NCI-H510A treated with DMSO at 0.1 percent for 48 hours (cell line): ENCODE results near the gene INSRR.

Source experiments
- DNase-seq: peaks from one replicate; lab custom pipeline; 2025; lab: John Stamatoyannopoulos, UW

The INSRR gene

DNA sequence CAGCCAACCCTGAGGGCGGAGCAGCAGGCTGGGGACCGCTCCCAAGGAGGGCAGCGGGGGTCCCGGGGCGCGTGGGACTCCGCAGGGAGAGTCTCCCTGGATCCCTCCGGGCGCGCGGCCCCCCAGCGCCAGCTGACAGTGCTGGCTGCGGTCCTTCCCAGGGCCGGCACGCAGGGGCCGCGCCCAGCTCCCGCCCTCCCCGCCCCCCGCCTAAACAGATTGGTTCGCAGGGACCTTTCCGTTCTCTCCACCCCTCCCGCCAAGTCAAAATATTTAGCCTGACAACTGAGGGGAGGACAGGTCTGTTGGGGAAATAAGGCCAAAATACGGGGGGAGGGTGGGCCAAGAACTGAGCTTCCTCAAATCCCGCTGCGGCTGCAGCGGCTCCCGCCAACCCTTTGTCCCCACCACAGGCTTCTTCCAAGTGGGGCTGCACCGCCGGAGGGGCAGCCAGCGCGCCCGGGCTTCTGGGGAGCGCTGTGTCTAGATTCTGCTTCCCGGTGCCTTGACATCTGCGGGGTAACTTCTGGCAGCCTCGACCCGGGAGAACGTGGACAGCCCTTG, at the start of gene INSRR:
Gene INSRR, minus strand, starts transcription at position 159 of the 564 bp plus-strand sequence. CDS start 496 bp downstream, outside the sequence.
- no peak for DNase-seq

DNA sequence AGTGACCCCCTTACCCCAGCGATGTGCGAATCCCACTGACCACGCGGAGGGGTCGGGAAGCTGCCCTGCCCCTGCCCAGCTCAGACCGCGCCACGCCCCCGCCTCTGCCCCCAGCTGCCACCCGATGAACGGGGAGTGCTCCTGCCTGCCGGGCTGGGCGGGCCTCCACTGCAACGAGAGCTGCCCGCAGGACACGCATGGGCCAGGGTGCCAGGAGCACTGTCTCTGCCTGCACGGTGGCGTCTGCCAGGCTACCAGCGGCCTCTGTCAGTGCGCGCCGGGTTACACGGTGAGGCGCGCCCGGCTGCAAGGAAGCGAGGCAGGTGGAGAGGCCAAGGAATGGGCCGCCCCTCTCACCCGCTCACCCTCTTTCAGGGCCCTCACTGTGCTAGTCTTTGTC, 49.6 kb upstream of the INSRR start:
- DNase-seq, result no peak

GRCh38 chr1:156906206-156906906, 47.4 kb upstream of the INSRR start:
- no peak for DNase-seq

- no peak for DNase-seq
Observed at GRCh38 chr1:156905651-156906050, 46.7 kb upstream of the INSRR start.

DNA sequence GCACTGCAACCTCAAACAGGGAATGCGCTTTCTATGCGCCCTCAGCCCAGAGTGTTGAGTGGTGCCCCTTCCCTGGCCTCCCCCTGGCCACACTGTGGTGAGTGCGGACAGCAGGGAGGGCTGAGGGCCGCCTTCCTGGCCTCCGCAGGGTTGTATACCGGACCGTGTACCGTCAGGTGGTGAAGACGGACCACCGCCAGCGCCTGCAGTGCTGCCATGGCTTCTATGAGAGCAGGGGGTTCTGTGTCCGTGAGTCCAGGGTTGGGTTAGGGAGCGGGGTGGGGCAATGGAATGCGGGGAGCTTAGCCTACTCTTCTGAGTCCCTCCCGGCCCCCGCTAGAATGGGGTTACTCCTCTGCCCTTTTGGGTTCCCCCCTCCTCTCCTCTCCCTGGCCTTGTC, 46.3 kb upstream of the INSRR start:
- DNase-seq, result no peak

- no peak for DNase-seq
Observed at GRCh38 chr1:156904187-156904959, 45.5 kb upstream of the INSRR start.

GRCh38 chr1:156903328-156904091, 44.6 kb upstream of the INSRR start:
- no peak for DNase-seq

GRCh38 chr1:156901966-156902915, 43.3 kb upstream of the INSRR start:
- no peak for DNase-seq

GRCh38 chr1:156901590-156901900, 42.6 kb upstream of the INSRR start:
- no peak for DNase-seq

- no peak for DNase-seq
Observed at GRCh38 chr1:156900896-156901589, 42.1 kb upstream of the INSRR start.

DNA sequence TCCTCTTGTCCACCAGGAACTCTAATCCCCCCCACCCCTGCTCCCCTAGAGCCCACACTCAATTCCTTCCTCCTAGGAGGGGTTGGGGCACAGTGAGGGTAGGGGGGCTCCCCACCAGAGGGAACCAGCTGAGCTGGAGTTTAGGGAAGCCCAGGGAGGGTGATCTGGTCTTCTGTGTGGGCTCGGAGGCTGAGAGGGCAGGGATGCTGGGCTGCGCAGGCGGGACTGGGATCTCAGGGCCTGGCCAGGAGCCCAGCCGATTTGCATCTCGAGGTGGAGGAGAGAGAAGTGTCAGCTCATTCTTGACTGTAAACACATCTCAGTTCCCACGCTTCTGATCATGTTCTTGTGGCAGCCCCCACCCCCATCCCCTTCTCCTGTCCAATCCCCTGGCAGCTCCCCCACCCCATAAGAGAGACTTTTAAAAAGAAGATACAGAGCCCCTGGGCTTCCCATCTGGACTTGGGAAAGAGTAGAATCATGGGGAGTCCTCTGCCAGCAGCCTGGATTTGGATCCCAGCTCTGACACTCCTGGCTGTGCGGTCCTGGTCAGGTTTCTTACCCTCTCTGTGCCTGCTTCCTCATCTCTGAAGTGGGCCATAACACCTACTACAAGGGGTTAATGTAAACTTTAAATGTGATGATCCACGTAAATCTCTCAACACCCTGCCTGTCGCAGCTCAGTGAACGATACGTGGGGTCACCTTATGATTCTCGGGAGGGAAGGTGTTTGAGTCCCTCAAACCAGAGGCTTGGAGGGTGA, 41.2 kb upstream of the INSRR start:
- no peak for DNase-seq

GRCh38 chr1:156898971-156899664, 40.2 kb upstream of the INSRR start:
- no peak for DNase-seq

DNA sequence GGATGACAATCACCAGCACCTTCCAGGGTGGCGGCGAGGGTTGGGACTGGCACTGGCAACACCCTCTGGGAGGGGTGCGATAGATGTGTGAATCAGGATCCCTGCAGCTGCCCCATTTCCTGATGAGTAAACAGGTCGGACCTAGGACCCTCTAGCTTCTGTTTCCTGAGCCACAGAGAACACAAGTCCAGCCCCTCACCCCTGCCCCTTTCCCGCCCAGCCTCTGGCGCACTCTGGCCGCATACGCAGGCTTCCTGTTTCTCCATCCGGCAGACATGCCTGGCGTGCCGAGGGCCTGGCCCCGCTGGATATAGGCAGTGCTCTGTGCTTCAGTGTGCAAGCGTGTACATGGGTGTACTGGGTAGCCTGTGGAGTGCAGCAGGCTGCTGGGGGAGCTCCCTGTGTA, 39.2 kb upstream of the INSRR start:
- no peak for DNase-seq

- DNase-seq, result no peak
Observed at GRCh38 chr1:156897078-156897825, 38.3 kb upstream of the INSRR start.

DNA sequence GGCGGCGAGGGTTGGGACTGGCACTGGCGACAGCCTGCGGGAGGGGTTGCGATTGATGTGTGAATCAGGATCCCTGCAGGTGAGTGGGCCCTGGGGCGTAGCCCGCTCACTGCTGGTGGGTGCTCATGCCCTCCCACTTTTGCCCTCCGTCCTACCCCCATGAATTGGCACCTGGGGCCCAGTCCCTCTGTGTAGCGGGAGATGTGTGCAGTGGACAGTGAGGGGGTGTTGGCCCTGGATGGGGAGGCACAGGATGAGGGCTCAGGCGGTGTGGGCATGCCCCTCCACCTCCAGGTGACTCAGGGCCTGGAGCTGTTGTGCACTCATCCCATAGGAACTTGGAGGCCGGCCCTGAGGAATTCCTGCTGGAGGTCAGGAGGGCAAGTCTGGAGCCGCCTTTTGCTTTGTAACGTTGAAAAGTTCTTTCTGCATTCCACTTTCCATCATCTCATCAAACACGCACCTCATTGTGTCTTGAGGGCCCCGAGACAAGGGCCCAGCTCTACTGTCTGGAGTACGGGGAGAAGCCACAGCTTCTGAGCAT, 37.6 kb upstream of the INSRR start:
- no peak for DNase-seq

DNA sequence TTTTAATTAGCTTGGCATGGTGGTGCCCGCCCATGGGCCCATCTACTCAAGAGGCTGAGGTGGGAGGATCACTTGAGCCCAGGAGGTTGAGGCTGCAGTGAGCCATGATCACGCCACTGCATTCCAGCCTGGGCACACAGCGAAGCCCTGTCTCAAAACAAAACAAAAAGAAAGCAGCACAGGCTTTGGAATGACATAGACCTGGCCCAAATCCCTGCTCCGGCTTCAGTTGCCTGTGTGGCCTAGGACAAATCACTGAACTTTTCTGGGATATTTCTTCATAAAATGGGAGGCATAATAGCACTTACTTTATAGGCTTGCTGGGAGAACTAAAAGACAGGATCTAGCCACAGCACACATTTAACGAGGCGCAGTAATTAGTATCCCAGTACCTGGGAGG, 37.0 kb upstream of the INSRR start:
- DNase-seq, result no peak

DNA sequence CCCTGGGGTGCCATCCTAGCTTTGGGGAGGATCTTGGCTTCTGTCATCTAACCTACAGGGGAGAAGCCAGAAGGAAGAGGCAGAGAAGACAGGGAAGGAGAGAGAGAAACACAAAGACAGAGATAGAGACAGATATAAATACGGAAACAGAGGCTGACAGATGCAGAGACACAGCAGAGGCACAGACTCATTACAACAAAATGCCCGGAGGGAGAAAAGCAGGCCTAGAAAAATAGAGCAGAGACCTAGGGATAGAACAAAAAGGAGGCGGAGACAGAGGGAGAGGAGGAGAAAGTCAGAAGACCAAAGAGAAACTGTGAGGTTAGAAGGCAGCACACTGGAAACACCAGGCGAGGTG, 36.5 kb upstream of the INSRR start:
- no peak for DNase-seq

GRCh38 chr1:156894711-156895454, 36.0 kb upstream of the INSRR start:
- DNase-seq, result no peak
